Thoracic aorta (tissue), 2 donors: ENCODE results near the gene MYRIP. TPM values are rescaled to one million over a fixed set of nuclear protein-coding genes. Genes with fewer than 3 reads are reported as not detected.

Experiments
- ATAC-seq: fragments of 150-250 bp; one replicate; pipeline ENCODE4 v1.8.0; 2017; ENCODE audit warnings: low read depth; ENCODE audit not compliant: insufficient number of reproducible peaks, low FRiP score
- DNase-seq: peaks from one replicate; pipeline ENCODE4 v3.0.0-alpha.2; 2020; ENCODE audit warnings: low spot score
- H3K27ac ChIP-seq, 2 donors: fragments of 200-600 bp; sonication (generic); 1 replicate in 1 of 2; 2 replicates in 1 of 2; pipeline ENCODE4 v1.5.1; 2016; ENCODE audit warnings: mild to moderate bottlenecking in 2 of 2, moderate library complexity in 2 of 2
- H3K27me3 ChIP-seq: fragments of 200-600 bp; sonication (generic); replicated peaks from 2 replicates; pipeline ENCODE4 v1.6.0; 2016; ENCODE audit warnings: mild to moderate bottlenecking; ENCODE audit not compliant: insufficient read depth
- H3K36me3 ChIP-seq: fragments of 200-600 bp; sonication (generic); one replicate; pipeline ENCODE4 v1.5.1; 2016
- H3K4me1 ChIP-seq, 2 donors: fragments of 200-600 bp; sonication (generic); 1 replicate in 1 of 2; 2 replicates in 1 of 2; pipeline versions ENCODE4 v1.5.1 to v1.6.0; 2016; ENCODE audit warnings: low read depth in 2 of 2, mild to moderate bottlenecking in 1 of 2; ENCODE audit not compliant: control insufficient read depth in 1 of 2
- H3K4me3 ChIP-seq: fragments of 200-600 bp; sonication (generic); 2 replicates; pipeline ENCODE4 v1.5.1; 2016; ENCODE audit warnings: mild to moderate bottlenecking
- H3K9me3 ChIP-seq: fragments of 200-600 bp; sonication (generic); 2 replicates; pipeline ENCODE4 v1.5.1; 2016
- total RNA-seq, 2 donors: library from RNA; depleted of rRNA; stranded (reverse); fragments of >200 nt; gene quantifications; one replicate each; pipeline versions ENCODE4 v1.1.0 to v1.2.3, GENCODE V29; 2016
- TF ChIP-seq, protein P1 (sequence below): fragments of 200-600 bp; sonication (generic); IDR thresholded peaks from one replicate; pipeline ENCODE4 v1.5.1; 2019; ENCODE audit warnings: antibody characterized with exemption

The MYRIP gene
- total RNA-seq = 1 to 10 TPM; 1.5 to 5.1 TPM

DNA sequence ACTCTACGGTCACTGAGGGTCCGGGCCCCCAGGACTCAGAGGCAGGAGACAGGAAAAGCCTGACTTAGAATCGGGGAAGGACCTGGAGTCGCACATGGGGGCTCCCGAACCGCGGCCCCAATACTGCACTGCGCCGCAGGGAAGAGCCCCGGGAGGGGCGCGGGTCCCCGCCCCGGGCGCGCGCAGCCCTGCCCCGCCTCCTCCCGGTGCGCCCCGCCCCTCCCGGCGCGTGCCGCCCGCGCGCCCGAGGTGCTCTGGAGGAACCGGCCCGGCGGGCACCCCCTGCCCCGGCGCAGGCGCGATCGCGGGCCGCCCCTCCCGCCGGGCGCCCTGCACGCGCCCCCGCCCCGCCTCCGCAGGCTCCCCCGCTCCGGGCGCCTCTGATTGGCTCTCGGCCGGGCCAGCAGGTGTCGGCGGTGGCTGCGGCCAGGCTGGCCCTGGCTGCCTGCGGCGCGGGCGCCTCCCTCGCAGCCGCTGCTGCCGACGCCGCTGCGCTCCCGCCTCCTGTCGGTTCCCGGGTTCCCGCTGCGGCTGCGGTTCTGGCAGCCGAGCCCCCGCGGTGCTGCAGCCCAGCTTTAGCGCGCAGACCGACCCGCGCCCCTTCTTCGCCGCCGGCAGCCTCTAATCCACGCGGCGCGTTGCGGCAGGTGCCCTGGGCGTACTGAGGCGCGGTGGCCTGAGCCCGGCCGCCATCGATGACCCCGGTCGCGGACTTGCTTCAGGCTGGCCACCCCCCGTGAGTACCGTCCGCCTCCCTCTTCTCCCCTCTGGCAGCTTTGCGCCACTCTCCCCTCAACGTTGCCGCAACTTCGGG is at the start of gene MYRIP:
Gene MYRIP (plus strand): TSS at position 429 of the 814 bp plus-strand sequence. CDS start 91,208 bp downstream, outside the sequence.
- peak within 1 kb of the TSS; percentile 75 for H3K4me3 ChIP-seq
- H3K4me1 ChIP-seq = peaks cover 2 to 14% of the 10 kb centered on the region in 2 donors
- H3K36me3 ChIP-seq = no peaks in the 10 kb centered on the region
- ATAC-seq (peak; percentile 7), DNase-seq (no peak)
- H3K27me3 ChIP-seq = no peaks in the 10 kb centered on the region
- no peak within 1 kb of the TSS for H3K27ac ChIP-seq
- TF ChIP-seq, protein P1, sequence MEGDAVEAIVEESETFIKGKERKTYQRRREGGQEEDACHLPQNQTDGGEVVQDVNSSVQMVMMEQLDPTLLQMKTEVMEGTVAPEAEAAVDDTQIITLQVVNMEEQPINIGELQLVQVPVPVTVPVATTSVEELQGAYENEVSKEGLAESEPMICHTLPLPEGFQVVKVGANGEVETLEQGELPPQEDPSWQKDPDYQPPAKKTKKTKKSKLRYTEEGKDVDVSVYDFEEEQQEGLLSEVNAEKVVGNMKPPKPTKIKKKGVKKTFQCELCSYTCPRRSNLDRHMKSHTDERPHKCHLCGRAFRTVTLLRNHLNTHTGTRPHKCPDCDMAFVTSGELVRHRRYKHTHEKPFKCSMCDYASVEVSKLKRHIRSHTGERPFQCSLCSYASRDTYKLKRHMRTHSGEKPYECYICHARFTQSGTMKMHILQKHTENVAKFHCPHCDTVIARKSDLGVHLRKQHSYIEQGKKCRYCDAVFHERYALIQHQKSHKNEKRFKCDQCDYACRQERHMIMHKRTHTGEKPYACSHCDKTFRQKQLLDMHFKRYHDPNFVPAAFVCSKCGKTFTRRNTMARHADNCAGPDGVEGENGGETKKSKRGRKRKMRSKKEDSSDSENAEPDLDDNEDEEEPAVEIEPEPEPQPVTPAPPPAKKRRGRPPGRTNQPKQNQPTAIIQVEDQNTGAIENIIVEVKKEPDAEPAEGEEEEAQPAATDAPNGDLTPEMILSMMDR = no peak
- no peaks in the 10 kb centered on the region for H3K9me3 ChIP-seq

DNA sequence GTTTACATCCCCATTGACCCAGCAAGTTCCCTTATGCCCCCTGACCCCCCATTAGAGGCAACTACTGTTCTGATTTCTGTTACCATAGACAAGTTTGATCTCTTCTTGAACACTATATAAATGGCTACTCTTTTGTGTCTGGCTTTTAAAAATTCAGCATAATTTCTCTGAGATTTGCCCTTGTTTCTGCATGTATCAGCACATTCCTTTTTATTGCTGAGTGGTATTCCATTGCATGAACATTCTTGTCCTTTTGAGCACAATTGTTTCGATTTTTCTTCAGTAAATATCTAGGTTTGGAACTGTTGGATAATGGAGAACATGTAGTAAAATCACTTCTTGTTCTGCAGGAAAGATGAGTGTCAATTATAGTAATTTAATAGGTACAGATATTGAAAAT is 49.1 kb upstream of the MYRIP start:
- Histone ChIP-seq H3K4me3 (no peak overlapping the region), H3K36me3 (no peaks in the 10 kb centered on the region), H3K27ac (no peak overlapping the region), H3K27me3 (no peaks in the 10 kb centered on the region), H3K4me1 (no peaks in the 10 kb centered on the region), H3K9me3 (no peaks in the 10 kb centered on the region)
- TF ChIP-seq, protein P1 = no peak
- no peak for DNase-seq
- ATAC-seq = no peak

DNA sequence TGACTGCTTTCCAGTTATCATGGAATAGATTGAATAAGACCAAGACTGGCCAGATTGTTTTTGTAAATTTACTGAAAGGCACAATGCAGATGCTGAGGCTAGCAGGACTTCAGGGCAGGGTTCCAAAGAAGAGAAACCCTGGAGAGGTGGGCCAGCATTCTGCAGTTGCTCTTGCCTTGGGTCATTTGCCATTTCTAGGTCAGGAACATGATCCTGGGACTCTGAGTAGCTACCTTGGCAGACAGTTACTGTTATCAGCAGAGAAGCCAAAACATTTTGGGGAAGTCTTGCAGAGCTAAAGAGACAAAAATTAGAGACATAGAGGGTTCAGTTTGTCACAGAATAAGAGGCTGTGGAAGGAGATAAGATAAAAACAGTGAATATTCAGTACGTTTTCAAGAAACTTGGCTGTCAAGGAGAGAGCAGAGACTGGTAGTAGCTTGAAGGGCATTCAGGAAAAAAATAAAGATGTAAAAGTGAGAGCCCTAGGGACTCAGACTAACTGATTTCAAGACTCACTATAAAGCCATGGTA is 46.8 kb upstream of the MYRIP start:
- Histone ChIP-seq H3K9me3 (no peaks in the 10 kb centered on the region), H3K27ac (no peak overlapping the region), H3K27me3 (no peaks in the 10 kb centered on the region), H3K4me1 (no peaks in the 10 kb centered on the region), H3K4me3 (no peak overlapping the region), H3K36me3 (no peaks in the 10 kb centered on the region)
- ATAC-seq = no peak
- DNase-seq = no peak
- TF ChIP-seq, protein P1 = no peak

DNA sequence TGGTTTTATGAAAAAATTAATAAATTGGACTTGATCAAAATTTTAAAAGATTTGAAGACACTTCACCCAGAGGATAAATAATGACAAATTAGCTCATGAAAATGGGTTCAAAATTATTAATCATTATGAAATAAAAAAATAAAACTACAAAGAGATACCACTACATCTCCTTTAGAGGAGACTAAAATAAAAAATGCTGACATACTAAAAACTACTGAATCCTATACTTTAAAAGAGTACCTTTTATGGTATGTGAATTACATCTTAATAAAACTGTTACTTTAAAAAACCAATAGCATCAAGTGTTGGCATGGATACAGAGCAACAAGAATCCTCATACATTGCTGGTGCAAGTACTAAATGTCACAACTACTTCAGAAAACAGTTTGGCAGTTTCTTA is 46.0 kb upstream of the MYRIP start:
- H3K4me3 ChIP-seq = no peak overlapping the region
- DNase-seq (no peak), ATAC-seq (no peak)
- H3K27me3 ChIP-seq = no peaks in the 10 kb centered on the region
- TF ChIP-seq, protein P1 = no peak
- no peaks in the 10 kb centered on the region for H3K9me3 ChIP-seq
- H3K4me1 ChIP-seq = no peaks in the 10 kb centered on the region
- no peak overlapping the region for H3K27ac ChIP-seq
- no peaks in the 10 kb centered on the region for H3K36me3 ChIP-seq

DNA sequence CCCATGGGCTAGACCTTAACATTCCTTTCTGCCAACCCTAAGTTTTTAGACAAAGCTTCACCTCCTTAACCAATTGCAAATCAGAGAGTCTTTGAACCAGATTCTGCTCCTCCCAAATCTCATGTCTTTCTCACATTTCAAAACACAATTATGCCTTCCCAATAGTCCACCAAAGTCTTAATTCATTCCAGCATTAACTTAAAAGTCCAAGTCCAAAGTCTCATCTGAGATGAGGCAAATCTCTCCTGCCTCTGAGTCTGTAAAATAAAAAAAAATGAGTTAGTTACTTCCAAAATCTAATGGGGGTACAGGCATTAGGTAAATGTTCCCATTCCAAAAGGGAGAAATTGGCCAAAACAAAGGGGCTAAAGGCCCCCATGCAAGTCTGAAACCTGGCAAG is 43.8 kb upstream of the MYRIP start:
- no peak overlapping the region for H3K4me3 ChIP-seq
- no peaks in the 10 kb centered on the region for H3K9me3 ChIP-seq
- no peaks in the 10 kb centered on the region for H3K27me3 ChIP-seq
- H3K27ac ChIP-seq = no peak overlapping the region
- TF ChIP-seq, protein P1 = no peak
- DNase-seq (no peak), ATAC-seq (no peak)
- no peaks in the 10 kb centered on the region for H3K36me3 ChIP-seq
- H3K4me1 ChIP-seq = no peaks in the 10 kb centered on the region
